Measurements from ENCODE around the gene LPAR5.

Gene LPAR5

GRCh38 chr12:6635856-6636531 is at the start of gene LPAR5:
LPAR5 (minus strand) TSS chr12:6635959; CDS start chr12:6621248, 14,711 bp downstream.
- TF ChIP-seq Cebpa-rat (IDR thresholded peaks at IDR 0.05), result no peak
- Histone ChIP-seq H3K9ac (peak within 1 kb of the TSS; percentile 56 to 86 (median 69)), H3K27me3 (no peaks in the 10 kb centered on the region), H3K27ac (peak within 1 kb of the TSS; percentile 64 to 96 (median 86)), H4K20me1 (no peaks in the 10 kb centered on the region), H3K9me3 (replicated peaks in 1 of 11) (peaks cover 0 to 4% (median 0%) of the 10 kb centered on the region in 11 experiments; a peak in 1 of 22 replicates), H3K4me3 (peak within 1 kb of the TSS; percentile 35 to 59 (median 50); a peak in 18 of 20 replicates), H3K36me3 (no peaks in the 10 kb centered on the region), H3K4me2 (peak within 1 kb of the TSS; percentile 89 to 100 (median 96)), H3K4me1 (peaks cover 89 to 100% (median 97%) of the 10 kb centered on the region in 10 experiments)

GRCh38 chr12:6684609-6685008 is 48.9 kb upstream of the LPAR5 start:
- Histone ChIP-seq H3K4me3 (no peak overlapping the region), H3K4me1 (peaks cover 32 to 50% (median 43%) of the 10 kb centered on the region in 10 experiments), H3K9me3 (replicated peaks in 1 of 11) (no peaks in the 10 kb centered on the region), H4K20me1 (peaks cover 46 to 88% (median 64%) of the 10 kb centered on the region in 11 experiments; a peak in 21 of 22 replicates), H3K4me2 (peak overlapping the region in 9 of 11 experiments; percentile 3 to 99 (median 96); a peak in 8 of 22 replicates), H3K36me3 (peaks cover 48 to 76% (median 58%) of the 10 kb centered on the region in 11 experiments), H3K27me3 (no peaks in the 10 kb centered on the region), H3K9ac (peak overlapping the region in 1 of 11 experiments; percentile 13; a peak in 2 of 22 replicates), H3K27ac (no peak overlapping the region)
- no peak for TF ChIP-seq Cebpa-rat (IDR thresholded peaks at IDR 0.05)

- no peak overlapping the region for H3K4me2 ChIP-seq
- peaks cover 96 to 100% (median 100%) of the 10 kb centered on the region in 11 experiments for H3K36me3 ChIP-seq
- H3K4me1 ChIP-seq, result peaks cover 0 to 8% (median 0%) of the 10 kb centered on the region in 10 experiments; a peak in 2 of 20 replicates
- no peaks in the 10 kb centered on the region for H3K9me3 ChIP-seq (replicated peaks in 1 of 11)
- no peak overlapping the region for H3K9ac ChIP-seq
- H3K27me3 ChIP-seq, result no peaks in the 10 kb centered on the region
- no peak for TF ChIP-seq Cebpa-rat (IDR thresholded peaks at IDR 0.05)
- H3K27ac ChIP-seq, result no peak overlapping the region
- H4K20me1 ChIP-seq, result peaks cover 16 to 69% (median 37%) of the 10 kb centered on the region in 11 experiments; a peak in 19 of 22 replicates
- H3K4me3 ChIP-seq, result no peak overlapping the region
These were observed 41.2 kb upstream of the LPAR5 start for GRCh38 chr12:6676962-6677361.

GRCh38 chr12:6672143-6672542 is 36.4 kb upstream of the LPAR5 start:
- no peak overlapping the region for H3K4me3 ChIP-seq
- peaks cover 100% of the 10 kb centered on the region in 11 experiments for H3K36me3 ChIP-seq
- no peak overlapping the region for H3K4me2 ChIP-seq
- H3K9me3 ChIP-seq (replicated peaks in 1 of 11), result no peaks in the 10 kb centered on the region
- H3K9ac ChIP-seq, result no peak overlapping the region
- no peak for TF ChIP-seq Cebpa-rat (IDR thresholded peaks at IDR 0.05)
- H3K27ac ChIP-seq, result no peak overlapping the region
- no peaks in the 10 kb centered on the region for H3K4me1 ChIP-seq
- no peaks in the 10 kb centered on the region for H3K27me3 ChIP-seq
- H4K20me1 ChIP-seq, result peaks cover 0 to 48% (median 0%) of the 10 kb centered on the region in 11 experiments; a peak in 8 of 22 replicates

GRCh38 chr12:6667559-6668210 is 31.9 kb upstream of the LPAR5 start:
- Histone ChIP-seq H3K9me3 (replicated peaks in 1 of 11) (no peaks in the 10 kb centered on the region), H3K4me1 (peaks cover 0 to 30% (median 12%) of the 10 kb centered on the region in 10 experiments; a peak in 12 of 20 replicates), H3K4me3 (no peak overlapping the region), H3K4me2 (no peak overlapping the region), H3K27ac (no peak overlapping the region), H3K36me3 (peaks cover 62 to 74% (median 72%) of the 10 kb centered on the region in 11 experiments), H3K27me3 (no peaks in the 10 kb centered on the region), H4K20me1 (peaks cover 0 to 21% (median 0%) of the 10 kb centered on the region in 11 experiments; a peak in 4 of 22 replicates), H3K9ac (peak overlapping the region in 1 of 11 experiments; percentile 2; a peak in 3 of 22 replicates)
- no peak for TF ChIP-seq Cebpa-rat (IDR thresholded peaks at IDR 0.05)

GRCh38 chr12:6666211-6666610 is 30.5 kb upstream of the LPAR5 start:
- Histone ChIP-seq H3K9me3 (replicated peaks in 1 of 11) (no peaks in the 10 kb centered on the region), H3K4me3 (no peak overlapping the region), H3K4me1 (peaks cover 11 to 43% (median 26%) of the 10 kb centered on the region in 10 experiments), H3K27ac (no peak overlapping the region; a peak in 2 of 22 replicates), H3K4me2 (no peak overlapping the region), H3K9ac (no peak overlapping the region), H3K27me3 (no peaks in the 10 kb centered on the region), H4K20me1 (peaks cover 0 to 18% (median 0%) of the 10 kb centered on the region in 11 experiments; a peak in 2 of 22 replicates), H3K36me3 (peaks cover 47 to 60% (median 57%) of the 10 kb centered on the region in 11 experiments)
- TF ChIP-seq Cebpa-rat (IDR thresholded peaks at IDR 0.05), result no peak

GRCh38 chr12:6664902-6665301 is 29.1 kb upstream of the LPAR5 start:
- peak in 2 of 11 experiments; percentile 31 to 38; a peak in 1 of 22 replicates for TF ChIP-seq Cebpa-rat (IDR thresholded peaks at IDR 0.05)
- Histone ChIP-seq H3K36me3 (peaks cover 34 to 47% (median 44%) of the 10 kb centered on the region in 11 experiments), H3K9me3 (replicated peaks in 1 of 11) (no peaks in the 10 kb centered on the region), H3K4me3 (no peak overlapping the region), H3K27me3 (no peaks in the 10 kb centered on the region), H3K9ac (peak overlapping the region in 1 of 11 experiments; percentile 4; a peak in 1 of 22 replicates), H3K4me2 (peak overlapping the region in 5 of 11 experiments; percentile 9 to 52 (median 20); a peak in 10 of 22 replicates), H3K4me1 (peaks cover 11 to 43% (median 26%) of the 10 kb centered on the region in 10 experiments), H4K20me1 (peaks cover 0 to 12% (median 0%) of the 10 kb centered on the region in 11 experiments; a peak in 2 of 22 replicates), H3K27ac (peak overlapping the region in 7 of 11 experiments; percentile 64 to 88 (median 80); a peak in 11 of 22 replicates)

GRCh38 chr12:6662906-6663742 is 27.4 kb upstream of the LPAR5 start, which contains the start of gene ING4:
ING4 (minus strand) TSS chr12:6663119; CDS start chr12:6663101, 18 bp downstream.
- peak in 2 of 11 experiments; percentile 58 to 60; a peak in 2 of 22 replicates for TF ChIP-seq Cebpa-rat (IDR thresholded peaks at IDR 0.05)
- H3K4me2 ChIP-seq, result peak within 1 kb of the TSS; percentile 78 to 99 (median 93)
- H3K36me3 ChIP-seq, result peaks cover 28 to 43% (median 40%) of the 10 kb centered on the region in 11 experiments
- H3K9me3 ChIP-seq (replicated peaks in 1 of 11), result no peaks in the 10 kb centered on the region
- H3K4me1 ChIP-seq, result peaks cover 11 to 43% (median 26%) of the 10 kb centered on the region in 10 experiments
- H3K9ac ChIP-seq, result peak within 1 kb of the TSS; percentile 76 to 88 (median 83)
- no peaks in the 10 kb centered on the region for H3K27me3 ChIP-seq
- peak within 1 kb of the TSS; percentile 27 to 88 (median 80); a peak in 21 of 22 replicates for H3K27ac ChIP-seq
- no peaks in the 10 kb centered on the region for H4K20me1 ChIP-seq
- H3K4me3 ChIP-seq, result peak within 1 kb of the TSS; percentile 76 to 90 (median 81)

Measured in BLaER1 treated with 17β-estradiol and CSF1 and Interleukin-3, amounts not matched to agents 10 nM and 100 nM (cell line).